WTC11 (cell line): ENCODE measurements around the gene SAMD10. TPM values are rescaled to one million over a fixed set of nuclear protein-coding genes. Genes with fewer than 3 reads are reported as not detected.

ENCODE experiments used
- ATAC-seq: fragments of 200-7000 bp; cut with Tn5 transposase; 2 replicates; pipeline ENCODE4 v1.10.0; 2021; ENCODE audit warnings: mild to moderate bottlenecking, moderate library complexity
- CTCF ChIA-PET: fragments of 300-600 bp; sonication (Branson Sonifier 250); formaldehyde crosslinking; loops from one replicate; lab custom pipeline; 2021; ENCODE audit warnings: antibody characterized with exemption; lab: Charles Lee
- POLR2A ChIA-PET: fragments of 350-600 bp; sonication (Branson Sonifier 250); formaldehyde crosslinking; loops from one replicate; lab custom pipeline; 2021; ENCODE audit warnings: antibody characterized with exemption; lab: Charles Lee
- DNase-seq: peaks from one replicate; pipeline ENCODE4 v3.0.0; 2021; ENCODE audit warnings: low spot score
- H3K27ac Mint-ChIP-seq: 2 replicates; pipeline ENCODE4 v1.8.0; 2021; ENCODE audit warnings: mixed read lengths
- H3K27me3 Mint-ChIP-seq: 2 replicates; pipeline ENCODE4 v1.8.0; 2021; ENCODE audit warnings: low read depth, mild to moderate bottlenecking, moderate library complexity, mixed read lengths
- H3K36me3 Mint-ChIP-seq: 2 replicates; pipeline ENCODE4 v1.8.0; 2021; ENCODE audit warnings: mixed read lengths
- H3K4me1 Mint-ChIP-seq: 2 replicates; pipeline ENCODE4 v1.8.0; 2022; ENCODE audit warnings: mixed read lengths
- H3K4me3 Mint-ChIP-seq: 2 replicates; pipeline ENCODE4 v1.8.0; 2021; ENCODE audit warnings: mild to moderate bottlenecking, moderate library complexity, mixed read lengths
- H3K9me3 Mint-ChIP-seq: 2 replicates; pipeline ENCODE4 v1.8.0; 2021; ENCODE audit warnings: mixed read lengths
- CREB1 ChIP-seq: sonication (generic); formaldehyde crosslinking; IDR thresholded peaks from 2 replicates; pipeline ENCODE4 v1.8.0; 2023; ENCODE audit warnings: mild to moderate bottlenecking, missing genetic modification reagents
- CREM ChIP-seq: sonication (generic); formaldehyde crosslinking; IDR thresholded peaks from 2 replicates; pipeline ENCODE4 v1.8.1; 2022; ENCODE audit warnings: mild to moderate bottlenecking, missing genetic modification reagents, moderate library complexity
- ETV6 ChIP-seq: sonication (generic); formaldehyde crosslinking; IDR thresholded peaks from 2 replicates; pipeline ENCODE4 v1.8.1; 2022; ENCODE audit warnings: mild to moderate bottlenecking, missing genetic modification reagents
- HMGA2 ChIP-seq: fragments of 250-450 bp; sonication (Bioruptor Pico); IDR thresholded peaks from 2 replicates; pipeline ENCODE4 v1.4.0; 2021; ENCODE audit warnings: mild to moderate bottlenecking, moderate library complexity
- IRF2 ChIP-seq: sonication (generic); formaldehyde crosslinking; IDR thresholded peaks from 2 replicates; pipeline ENCODE4 v1.8.0; 2022; ENCODE audit warnings: low read depth, missing genetic modification reagents, borderline replicate concordance
- MYBL2 ChIP-seq: sonication (generic); formaldehyde crosslinking; IDR thresholded peaks from 2 replicates; pipeline ENCODE4 v1.8.1; 2023; ENCODE audit warnings: mild to moderate bottlenecking, moderate library complexity, missing genetic modification reagents
- NFE2L1 ChIP-seq: sonication (generic); formaldehyde crosslinking; IDR thresholded peaks from 2 replicates; pipeline ENCODE4 v1.8.1; 2023; ENCODE audit warnings: missing genetic modification reagents
- NR1H2 ChIP-seq: sonication (generic); formaldehyde crosslinking; IDR thresholded peaks from 2 replicates; pipeline ENCODE4 v1.9.0; 2021; ENCODE audit warnings: mild to moderate bottlenecking, moderate library complexity, missing genetic modification reagents
- SMAD4 ChIP-seq: sonication (generic); formaldehyde crosslinking; IDR thresholded peaks from 2 replicates; pipeline ENCODE4 v1.8.0; 2022; ENCODE audit warnings: mild to moderate bottlenecking, missing genetic modification reagents
- TCF7 ChIP-seq: sonication (generic); formaldehyde crosslinking; IDR thresholded peaks from 2 replicates; pipeline ENCODE4 v1.8.0; 2022; ENCODE audit warnings: mild to moderate bottlenecking, low read depth, missing genetic modification reagents, moderate library complexity
- total RNA-seq: library from RNA; stranded (reverse); gene quantifications from 3 replicates; pipeline ENCODE4 v1.2.3, GENCODE V29; 2021
- TF ChIP-seq, protein P1 (sequence below): sonication (generic); formaldehyde crosslinking; IDR thresholded peaks from 2 replicates; pipeline ENCODE4 v1.8.0; 2022; ENCODE audit warnings: mild to moderate bottlenecking, missing genetic modification reagents
- TF ChIP-seq, protein P2 (sequence below): sonication (generic); formaldehyde crosslinking; IDR thresholded peaks from 2 replicates; pipeline ENCODE4 v1.8.0; 2023; ENCODE audit warnings: missing genetic modification reagents, mild to moderate bottlenecking, borderline replicate concordance
- TF ChIP-seq, protein P3 (sequence below): sonication (generic); formaldehyde crosslinking; IDR thresholded peaks from 2 replicates; pipeline ENCODE4 v1.8.1; 2022; ENCODE audit warnings: mild to moderate bottlenecking, missing genetic modification reagents, moderate library complexity, borderline replicate concordance
- TF ChIP-seq, protein P4 (sequence below): fragments of 250-450 bp; sonication (Bioruptor Pico); IDR thresholded peaks from 2 replicates; pipeline ENCODE4 v2.1.2; 2022; ENCODE audit warnings: mild to moderate bottlenecking, moderate library complexity
- TF ChIP-seq, protein P5 (sequence below): sonication (generic); formaldehyde crosslinking; IDR thresholded peaks from 2 replicates; pipeline ENCODE4 v1.8.1; 2023; ENCODE audit warnings: mild to moderate bottlenecking, missing genetic modification reagents, moderate library complexity
- TF ChIP-seq, protein P6 (sequence below): fragments of 250-450 bp; sonication (Bioruptor Pico); IDR thresholded peaks from 2 replicates; pipeline ENCODE4 v1.9.0; 2021; ENCODE audit warnings: mild to moderate bottlenecking

Gene SAMD10
- total RNA-seq, 1 experiment from 2014 or later: 6.2 TPM

DNA sequence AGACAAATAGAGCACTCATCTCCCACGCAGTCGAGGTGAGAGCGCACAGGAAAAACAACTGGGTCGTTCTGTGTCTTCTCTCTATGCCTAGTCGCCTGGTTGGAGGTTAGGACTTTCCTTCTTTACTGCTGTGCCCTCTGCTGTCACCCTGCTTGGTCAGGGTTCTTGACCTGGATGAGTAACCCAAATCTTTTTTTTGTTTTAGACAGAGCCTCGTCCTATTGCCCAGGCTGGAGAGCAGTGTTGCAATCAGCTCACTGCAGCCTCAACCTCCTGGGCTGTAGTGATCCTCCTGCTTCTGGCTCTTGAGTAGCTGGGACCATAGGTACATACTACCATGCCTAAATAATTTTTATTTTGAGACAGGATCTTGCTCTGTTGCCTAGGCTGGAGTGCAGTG lies 26.0 kb upstream of the SAMD10 start (continued):
- TF ChIP-seq, protein P1, sequence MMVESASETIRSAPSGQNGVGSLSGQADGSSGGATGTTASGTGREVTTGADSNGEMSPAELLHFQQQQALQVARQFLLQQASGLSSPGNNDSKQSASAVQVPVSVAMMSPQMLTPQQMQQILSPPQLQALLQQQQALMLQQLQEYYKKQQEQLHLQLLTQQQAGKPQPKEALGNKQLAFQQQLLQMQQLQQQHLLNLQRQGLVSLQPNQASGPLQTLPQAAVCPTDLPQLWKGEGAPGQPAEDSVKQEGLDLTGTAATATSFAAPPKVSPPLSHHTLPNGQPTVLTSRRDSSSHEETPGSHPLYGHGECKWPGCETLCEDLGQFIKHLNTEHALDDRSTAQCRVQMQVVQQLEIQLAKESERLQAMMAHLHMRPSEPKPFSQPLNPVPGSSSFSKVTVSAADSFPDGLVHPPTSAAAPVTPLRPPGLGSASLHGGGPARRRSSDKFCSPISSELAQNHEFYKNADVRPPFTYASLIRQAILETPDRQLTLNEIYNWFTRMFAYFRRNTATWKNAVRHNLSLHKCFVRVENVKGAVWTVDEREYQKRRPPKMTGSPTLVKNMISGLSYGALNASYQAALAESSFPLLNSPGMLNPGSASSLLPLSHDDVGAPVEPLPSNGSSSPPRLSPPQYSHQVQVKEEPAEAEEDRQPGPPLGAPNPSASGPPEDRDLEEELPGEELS (CRISPR knock-in tag): no peak
- TF ChIP-seq, protein P2, sequence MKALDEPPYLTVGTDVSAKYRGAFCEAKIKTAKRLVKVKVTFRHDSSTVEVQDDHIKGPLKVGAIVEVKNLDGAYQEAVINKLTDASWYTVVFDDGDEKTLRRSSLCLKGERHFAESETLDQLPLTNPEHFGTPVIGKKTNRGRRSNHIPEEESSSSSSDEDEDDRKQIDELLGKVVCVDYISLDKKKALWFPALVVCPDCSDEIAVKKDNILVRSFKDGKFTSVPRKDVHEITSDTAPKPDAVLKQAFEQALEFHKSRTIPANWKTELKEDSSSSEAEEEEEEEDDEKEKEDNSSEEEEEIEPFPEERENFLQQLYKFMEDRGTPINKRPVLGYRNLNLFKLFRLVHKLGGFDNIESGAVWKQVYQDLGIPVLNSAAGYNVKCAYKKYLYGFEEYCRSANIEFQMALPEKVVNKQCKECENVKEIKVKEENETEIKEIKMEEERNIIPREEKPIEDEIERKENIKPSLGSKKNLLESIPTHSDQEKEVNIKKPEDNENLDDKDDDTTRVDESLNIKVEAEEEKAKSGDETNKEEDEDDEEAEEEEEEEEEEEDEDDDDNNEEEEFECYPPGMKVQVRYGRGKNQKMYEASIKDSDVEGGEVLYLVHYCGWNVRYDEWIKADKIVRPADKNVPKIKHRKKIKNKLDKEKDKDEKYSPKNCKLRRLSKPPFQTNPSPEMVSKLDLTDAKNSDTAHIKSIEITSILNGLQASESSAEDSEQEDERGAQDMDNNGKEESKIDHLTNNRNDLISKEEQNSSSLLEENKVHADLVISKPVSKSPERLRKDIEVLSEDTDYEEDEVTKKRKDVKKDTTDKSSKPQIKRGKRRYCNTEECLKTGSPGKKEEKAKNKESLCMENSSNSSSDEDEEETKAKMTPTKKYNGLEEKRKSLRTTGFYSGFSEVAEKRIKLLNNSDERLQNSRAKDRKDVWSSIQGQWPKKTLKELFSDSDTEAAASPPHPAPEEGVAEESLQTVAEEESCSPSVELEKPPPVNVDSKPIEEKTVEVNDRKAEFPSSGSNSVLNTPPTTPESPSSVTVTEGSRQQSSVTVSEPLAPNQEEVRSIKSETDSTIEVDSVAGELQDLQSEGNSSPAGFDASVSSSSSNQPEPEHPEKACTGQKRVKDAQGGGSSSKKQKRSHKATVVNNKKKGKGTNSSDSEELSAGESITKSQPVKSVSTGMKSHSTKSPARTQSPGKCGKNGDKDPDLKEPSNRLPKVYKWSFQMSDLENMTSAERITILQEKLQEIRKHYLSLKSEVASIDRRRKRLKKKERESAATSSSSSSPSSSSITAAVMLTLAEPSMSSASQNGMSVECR (CRISPR knock-in tag): no peak
- no peak for TF ChIP-seq IRF2 (CRISPR knock-in tag)

DNA sequence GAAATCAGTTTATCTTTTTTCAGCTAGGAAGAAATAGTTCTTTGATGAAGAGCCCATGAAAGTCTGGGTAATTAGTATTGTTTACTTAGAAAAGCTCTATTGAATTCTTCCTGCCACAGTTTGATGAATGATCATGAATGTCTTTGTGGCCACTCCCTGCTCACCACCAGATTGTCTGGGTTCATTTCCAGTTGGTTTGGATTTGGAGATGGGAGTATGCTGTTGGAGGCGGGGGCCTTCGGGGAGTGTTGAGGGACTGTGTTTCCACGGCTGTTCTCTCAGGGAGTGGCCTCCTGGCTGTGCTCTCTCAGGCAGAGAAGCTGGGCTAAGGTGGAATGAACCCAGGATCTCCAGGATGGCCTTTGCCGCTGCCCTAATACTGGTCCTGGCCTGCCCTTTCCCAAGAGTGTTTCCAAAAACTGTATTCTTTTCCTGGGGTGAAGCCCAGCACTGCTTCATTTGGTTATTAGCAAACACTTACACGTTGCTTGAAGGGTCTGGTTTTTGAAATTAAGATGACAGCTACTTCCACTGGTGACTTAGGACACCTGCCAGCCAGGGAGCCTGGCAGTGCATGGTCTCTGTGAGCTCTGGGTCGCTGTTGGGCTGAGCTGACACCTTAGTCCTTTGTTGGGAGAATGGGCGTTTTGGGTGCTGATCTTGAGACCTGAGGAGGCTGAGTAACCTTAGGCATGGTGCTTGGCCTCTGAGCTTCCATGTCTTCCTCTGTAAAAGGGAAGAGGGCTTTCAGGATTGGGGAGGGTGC lies 24.7 kb upstream of the SAMD10 start:
- peaks cover 9% of the 10 kb centered on the region for H3K9me3 Mint-ChIP-seq
- no peaks in the 10 kb centered on the region for H3K4me1 Mint-ChIP-seq
- ATAC-seq (no peak), DNase-seq (no peak)
- H3K36me3 Mint-ChIP-seq: peaks cover 57% of the 10 kb centered on the region
- no peak overlapping the region for H3K4me3 Mint-ChIP-seq
- no peak overlapping the region for H3K27ac Mint-ChIP-seq
- TF ChIP-seq TCF7 (CRISPR knock-in tag): no peak
- TF ChIP-seq SMAD4: no peak
- no peak for TF ChIP-seq NFE2L1 (CRISPR knock-in tag)
- TF ChIP-seq, protein P3, sequence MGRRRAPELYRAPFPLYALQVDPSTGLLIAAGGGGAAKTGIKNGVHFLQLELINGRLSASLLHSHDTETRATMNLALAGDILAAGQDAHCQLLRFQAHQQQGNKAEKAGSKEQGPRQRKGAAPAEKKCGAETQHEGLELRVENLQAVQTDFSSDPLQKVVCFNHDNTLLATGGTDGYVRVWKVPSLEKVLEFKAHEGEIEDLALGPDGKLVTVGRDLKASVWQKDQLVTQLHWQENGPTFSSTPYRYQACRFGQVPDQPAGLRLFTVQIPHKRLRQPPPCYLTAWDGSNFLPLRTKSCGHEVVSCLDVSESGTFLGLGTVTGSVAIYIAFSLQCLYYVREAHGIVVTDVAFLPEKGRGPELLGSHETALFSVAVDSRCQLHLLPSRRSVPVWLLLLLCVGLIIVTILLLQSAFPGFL: no peak
- no peak for TF ChIP-seq NR1H2 (CRISPR knock-in tag)
- TF ChIP-seq MYBL2 (CRISPR knock-in tag): no peak
- TF ChIP-seq HMGA2 (CRISPR knock-in tag): no peak
- TF ChIP-seq, protein P4, sequence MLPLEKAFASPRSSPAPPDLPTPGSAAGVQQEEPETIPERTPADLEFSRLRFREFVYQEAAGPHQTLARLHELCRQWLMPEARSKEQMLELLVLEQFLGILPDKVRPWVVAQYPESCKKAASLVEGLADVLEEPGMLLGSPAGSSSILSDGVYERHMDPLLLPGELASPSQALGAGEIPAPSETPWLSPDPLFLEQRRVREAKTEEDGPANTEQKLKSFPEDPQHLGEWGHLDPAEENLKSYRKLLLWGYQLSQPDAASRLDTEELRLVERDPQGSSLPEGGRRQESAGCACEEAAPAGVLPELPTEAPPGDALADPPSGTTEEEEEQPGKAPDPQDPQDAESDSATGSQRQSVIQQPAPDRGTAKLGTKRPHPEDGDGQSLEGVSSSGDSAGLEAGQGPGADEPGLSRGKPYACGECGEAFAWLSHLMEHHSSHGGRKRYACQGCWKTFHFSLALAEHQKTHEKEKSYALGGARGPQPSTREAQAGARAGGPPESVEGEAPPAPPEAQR: no peak
- TF ChIP-seq, protein P2 (CRISPR knock-in tag): no peak
- TF ChIP-seq ETV6 (CRISPR knock-in tag): no peak
- TF ChIP-seq CREM (CRISPR knock-in tag): no peak
- TF ChIP-seq, protein P5, sequence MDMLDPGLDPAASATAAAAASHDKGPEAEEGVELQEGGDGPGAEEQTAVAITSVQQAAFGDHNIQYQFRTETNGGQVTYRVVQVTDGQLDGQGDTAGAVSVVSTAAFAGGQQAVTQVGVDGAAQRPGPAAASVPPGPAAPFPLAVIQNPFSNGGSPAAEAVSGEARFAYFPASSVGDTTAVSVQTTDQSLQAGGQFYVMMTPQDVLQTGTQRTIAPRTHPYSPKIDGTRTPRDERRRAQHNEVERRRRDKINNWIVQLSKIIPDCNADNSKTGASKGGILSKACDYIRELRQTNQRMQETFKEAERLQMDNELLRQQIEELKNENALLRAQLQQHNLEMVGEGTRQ (CRISPR knock-in tag): no peak
- TF ChIP-seq CREB1 (CRISPR knock-in tag): no peak
- TF ChIP-seq, protein P6, sequence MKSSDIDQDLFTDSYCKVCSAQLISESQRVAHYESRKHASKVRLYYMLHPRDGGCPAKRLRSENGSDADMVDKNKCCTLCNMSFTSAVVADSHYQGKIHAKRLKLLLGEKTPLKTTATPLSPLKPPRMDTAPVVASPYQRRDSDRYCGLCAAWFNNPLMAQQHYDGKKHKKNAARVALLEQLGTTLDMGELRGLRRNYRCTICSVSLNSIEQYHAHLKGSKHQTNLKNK (CRISPR knock-in tag): no peak
- CTCF ChIA-PET: interaction anchor here (1.2 kb wide), 1 partner anchor 23 kb away, joined by 3 read pairs; the partner anchor contains the start of gene PRPF6
- POLR2A ChIA-PET: no interaction called here
- H3K27me3 Mint-ChIP-seq: no peaks in the 10 kb centered on the region
